Breast epithelium (tissue), 4 donors: ENCODE measurements around the gene MICAL3. TPM values are rescaled to one million over a fixed set of nuclear protein-coding genes. Genes with fewer than 3 reads are reported as not detected.
A peak's percentile ranks its signal among the peaks of the same experiment; 100 is the strongest.

Experiments
- DNase-seq, 2 donors: peaks; one replicate each; pipeline ENCODE4 v3.0.0-alpha.2; 2019; ENCODE audit warnings: low spot score in 2 of 2
- H3K27ac ChIP-seq, 2 donors: fragments of 200-600 bp; sonication (generic) in 1 of 2; one replicate each; pipeline ENCODE4 v1.5.1; 2016 to 2019; ENCODE audit warnings: mild to moderate bottlenecking in 1 of 2
- H3K27me3 ChIP-seq, 2 donors: fragments of 200-600 bp; sonication (generic) in 1 of 2; one replicate each; pipeline versions ENCODE4 v1.5.1 to v1.6.0; 2017 to 2019; ENCODE audit warnings: control low read depth in 1 of 2, mild to moderate bottlenecking in 1 of 2
- H3K36me3 ChIP-seq: fragments of 200-600 bp; one replicate; pipeline ENCODE4 v1.5.1; 2019
- H3K4me1 ChIP-seq, 2 donors: fragments of 200-600 bp; sonication (generic); one replicate each; pipeline ENCODE4 v1.5.1; 2016 to 2019; ENCODE audit warnings: control low read depth in 1 of 2
- H3K4me3 ChIP-seq, 3 donors: fragments of 200-600 bp; sonication (generic); 1 replicate in 2 of 3; 2 replicates in 1 of 3; pipeline ENCODE4 v1.5.1; 2016 to 2019; ENCODE audit warnings: mild to moderate bottlenecking in 3 of 3, moderate library complexity in 2 of 3
- H3K9me3 ChIP-seq, 2 donors: fragments of 200-600 bp; sonication (generic) in 1 of 2; one replicate each; pipeline ENCODE4 v1.5.1; 2016 to 2019; ENCODE audit warnings: control low read depth in 1 of 2
- POLR2A ChIP-seq: fragments of 450-650 bp; IDR thresholded peaks from one replicate; pipeline ENCODE4 v1.6.1; 2016; ENCODE audit warnings: antibody characterized with exemption, mild to moderate bottlenecking, moderate library complexity
- POLR2AphosphoS5 ChIP-seq, 3 donors: sonication (generic); formaldehyde crosslinking; IDR thresholded peaks; one replicate each; pipeline ENCODE4 v1.6.1; 2017; ENCODE audit warnings: antibody characterized with exemption in 3 of 3
- intact Hi-C: fragments of 100-400 bp; cut with DNase I; formaldehyde crosslinking; loops from one replicate; pipeline ENCODE4 v1.15.1; 2023; ENCODE audit warnings: low total_unique reads
- total RNA-seq, 3 donors: library from RNA; depleted of rRNA; stranded (reverse); fragments of >200 nt; gene quantifications; one replicate each; pipeline ENCODE4 v1.1.0, GENCODE V29; 2016
- TF ChIP-seq, protein P1 (sequence below), 3 donors: fragments of 450-650 bp; IDR thresholded peaks; one replicate each; pipeline ENCODE4 v1.5.1; 2016 to 2017; ENCODE audit warnings: antibody characterized with exemption in 3 of 3, mild to moderate bottlenecking in 3 of 3, moderate library complexity in 3 of 3

MICAL3 gene
- total RNA-seq, 3 donors from 2014 or later = 19.5 to 42.3 (median 34.8) TPM

- Histone ChIP-seq H3K36me3 (no peaks in the 10 kb centered on the region), H3K27me3 (no peaks in the 10 kb centered on the region), H3K27ac (peak overlapping the region; percentile 3 to 65), H3K4me1 (peaks cover 3 to 8% of the 10 kb centered on the region in 2 donors), H3K9me3 (no peaks in the 10 kb centered on the region), H3K4me3 (peak overlapping the region; percentile 27 to 61 (median 30))
- no peak for DNase-seq
- TF ChIP-seq POLR2AphosphoS5 (IDR thresholded peaks at IDR 0.05) = no peak
- TF ChIP-seq POLR2A = no peak
- TF ChIP-seq, protein P1, sequence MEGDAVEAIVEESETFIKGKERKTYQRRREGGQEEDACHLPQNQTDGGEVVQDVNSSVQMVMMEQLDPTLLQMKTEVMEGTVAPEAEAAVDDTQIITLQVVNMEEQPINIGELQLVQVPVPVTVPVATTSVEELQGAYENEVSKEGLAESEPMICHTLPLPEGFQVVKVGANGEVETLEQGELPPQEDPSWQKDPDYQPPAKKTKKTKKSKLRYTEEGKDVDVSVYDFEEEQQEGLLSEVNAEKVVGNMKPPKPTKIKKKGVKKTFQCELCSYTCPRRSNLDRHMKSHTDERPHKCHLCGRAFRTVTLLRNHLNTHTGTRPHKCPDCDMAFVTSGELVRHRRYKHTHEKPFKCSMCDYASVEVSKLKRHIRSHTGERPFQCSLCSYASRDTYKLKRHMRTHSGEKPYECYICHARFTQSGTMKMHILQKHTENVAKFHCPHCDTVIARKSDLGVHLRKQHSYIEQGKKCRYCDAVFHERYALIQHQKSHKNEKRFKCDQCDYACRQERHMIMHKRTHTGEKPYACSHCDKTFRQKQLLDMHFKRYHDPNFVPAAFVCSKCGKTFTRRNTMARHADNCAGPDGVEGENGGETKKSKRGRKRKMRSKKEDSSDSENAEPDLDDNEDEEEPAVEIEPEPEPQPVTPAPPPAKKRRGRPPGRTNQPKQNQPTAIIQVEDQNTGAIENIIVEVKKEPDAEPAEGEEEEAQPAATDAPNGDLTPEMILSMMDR (IDR thresholded peaks at IDR 0.05) = no peak
- intact Hi-C loops = no loop called here
These were observed 246.7 kb downstream of the MICAL3 start for GRCh38 chr22:17777717-17778044.

DNA sequence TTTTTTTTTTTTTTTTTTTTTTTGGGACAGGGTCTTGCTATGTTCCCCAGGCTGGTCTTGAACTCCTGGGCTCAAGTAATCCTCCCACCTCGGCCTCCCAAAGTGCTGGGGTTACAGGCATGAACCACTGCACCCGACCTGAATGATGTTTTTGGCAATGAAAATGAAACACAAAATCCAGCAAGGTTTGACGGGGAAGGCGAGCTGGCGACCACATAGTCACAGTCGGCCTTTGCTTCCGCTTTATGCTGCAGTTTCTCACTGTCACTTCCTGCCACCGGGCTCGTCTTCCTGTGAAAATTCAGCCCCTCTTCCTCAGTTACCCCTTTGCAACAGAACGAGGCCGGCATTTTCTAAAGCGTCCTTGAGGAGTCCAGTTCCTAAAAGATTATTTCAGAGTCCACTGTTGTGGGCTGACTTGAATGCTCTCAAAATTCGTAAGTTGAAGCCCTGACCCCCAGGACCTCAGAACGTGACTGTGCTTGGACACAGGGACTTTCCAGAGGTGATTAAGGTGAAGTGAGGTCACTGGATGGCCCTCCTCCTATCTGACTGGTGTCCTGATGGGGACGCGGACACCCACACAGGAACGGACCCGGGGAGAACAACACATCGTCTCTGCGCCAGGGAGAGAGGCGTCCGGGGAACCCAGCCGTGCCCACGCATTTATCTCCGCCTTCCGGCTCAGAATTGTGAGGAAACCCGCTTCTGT lies 247.2 kb downstream of the MICAL3 start:
- H3K4me1 ChIP-seq = peaks cover 3 to 9% of the 10 kb centered on the region in 2 donors
- peak overlapping the region; percentile 27 to 61 (median 30) for H3K4me3 ChIP-seq
- H3K27me3 ChIP-seq = no peaks in the 10 kb centered on the region
- TF ChIP-seq, protein P1 (IDR thresholded peaks at IDR 0.05) = no peak
- TF ChIP-seq POLR2AphosphoS5 (IDR thresholded peaks at IDR 0.05) = no peak
- TF ChIP-seq POLR2A = no peak
- no peaks in the 10 kb centered on the region for H3K9me3 ChIP-seq
- peak overlapping the region; percentile 3 to 65 for H3K27ac ChIP-seq
- intact Hi-C loops = no loop called here
- H3K36me3 ChIP-seq = no peaks in the 10 kb centered on the region
- no peak for DNase-seq

GRCh38 chr22:17775781-17776465 lies 248.4 kb downstream of the MICAL3 start:
- DNase-seq = no peak
- intact Hi-C loops = no loop called here
- Histone ChIP-seq H3K27me3 (no peaks in the 10 kb centered on the region), H3K9me3 (no peaks in the 10 kb centered on the region), H3K27ac (no peak overlapping the region), H3K4me3 (no peak overlapping the region), H3K4me1 (peaks cover under 1 to 9% of the 10 kb centered on the region in 2 donors), H3K36me3 (no peaks in the 10 kb centered on the region)
- TF ChIP-seq, protein P1 (IDR thresholded peaks at IDR 0.05) = no peak
- TF ChIP-seq POLR2A (no peak), POLR2AphosphoS5 (IDR thresholded peaks at IDR 0.05) (no peak)

DNA sequence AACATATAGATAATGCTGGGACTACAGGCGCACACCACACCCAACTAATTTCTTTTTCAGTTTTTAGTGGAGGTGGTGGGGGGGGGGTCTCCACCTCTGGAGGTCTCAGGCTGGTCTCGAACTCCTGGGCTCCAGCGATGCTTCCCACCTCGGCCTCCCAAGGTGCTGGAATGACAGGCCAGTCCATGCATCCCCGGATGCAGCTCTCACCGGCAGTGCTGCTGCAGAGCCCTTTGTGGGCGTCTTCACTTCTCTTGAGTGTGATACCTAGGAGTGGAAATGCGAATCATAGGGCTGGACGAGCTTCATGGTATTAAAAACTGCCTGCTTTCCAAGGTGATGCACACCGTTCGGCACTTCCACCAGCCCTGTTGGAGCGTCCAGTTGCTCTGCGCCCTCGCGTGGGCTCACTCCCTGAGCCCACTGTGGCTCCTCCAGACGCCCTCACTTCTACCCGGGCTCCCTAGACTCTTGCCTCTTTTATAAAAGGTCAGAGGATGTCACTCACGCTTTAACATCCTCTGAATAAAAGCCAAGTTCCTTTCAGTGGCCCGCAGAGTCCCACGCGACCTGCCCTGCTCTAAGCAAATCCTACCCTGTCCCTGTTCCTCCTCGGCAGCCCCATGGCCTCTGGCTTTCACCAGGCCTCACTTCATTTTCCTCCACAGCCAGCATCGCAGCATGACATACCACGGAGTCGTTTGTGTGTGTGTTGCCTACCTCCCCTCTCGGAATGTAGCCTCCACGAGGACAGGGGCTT lies 249.3 kb downstream of the MICAL3 start:
- H3K9me3 ChIP-seq = no peaks in the 10 kb centered on the region
- DNase-seq = no peak
- H3K4me3 ChIP-seq = peak overlapping the region in 2 of 3 donors; percentile 88 to 93
- intact Hi-C loops = no loop called here
- no peaks in the 10 kb centered on the region for H3K36me3 ChIP-seq
- no peaks in the 10 kb centered on the region for H3K27me3 ChIP-seq
- no peak overlapping the region for H3K27ac ChIP-seq
- H3K4me1 ChIP-seq = peaks cover 0 to 9% of the 10 kb centered on the region in 2 donors
- TF ChIP-seq POLR2AphosphoS5 (IDR thresholded peaks at IDR 0.05) (no peak), POLR2A (no peak)
- TF ChIP-seq, protein P1 (IDR thresholded peaks at IDR 0.05) = no peak
